A673 (cell line): ENCODE measurements around the gene DSCAM. TPM values are rescaled to one million over a fixed set of nuclear protein-coding genes. Genes with fewer than 3 reads are reported as not detected.
"Not testable (repeated sequence)": the region's sequence is repeated elsewhere in the genome, so short reads cannot be mapped to it uniquely, and the experiment has no call there.

Experiments used
- BruUV-seq: library from RNA; stranded (reverse); fragments of 400-500 nt; replicated peaks from 2 replicates; lab custom pipeline; 2021; lab: Mats Ljungman, UMichigan
- CTCF ChIA-PET: fragments of 300-600 bp; sonication (Branson Sonifier 250); formaldehyde crosslinking; loops from one replicate; lab custom pipeline; 2022; ENCODE audit warnings: antibody characterized with exemption; lab: Charles Lee
- POLR2A ChIA-PET: fragments of 300-600 bp; sonication (Branson Sonifier 250); formaldehyde crosslinking; loops from one replicate; lab custom pipeline; 2022; ENCODE audit warnings: antibody characterized with exemption; ENCODE audit not compliant: low non-redundant PET; lab: Charles Lee
- DNase-seq: peaks from one replicate; pipeline ENCODE4 v3.0.0-alpha.2; 2015; ENCODE audit warnings: low spot score
- H3K27ac ChIP-seq: fragments of 200-600 bp; sonication (generic); 2 replicates; pipeline ENCODE4 v1.5.1; 2016; ENCODE audit warnings: mixed run types, low read depth, mild to moderate bottlenecking, mixed read lengths, antibody characterized with exemption, low read length; ENCODE audit not compliant: poor library complexity, severe bottlenecking
- H3K27me3 ChIP-seq: fragments of 200-600 bp; sonication (generic); replicated peaks from 2 replicates; pipeline ENCODE4 v1.6.1; 2017; ENCODE audit warnings: mixed run types, low read depth, mild to moderate bottlenecking, mixed read lengths, antibody characterized with exemption, low read length; ENCODE audit not compliant: insufficient read depth, poor library complexity
- H3K36me3 ChIP-seq: fragments of 200-600 bp; sonication (generic); 2 replicates; pipeline ENCODE4 v1.6.1; 2016; ENCODE audit warnings: mixed run types, mild to moderate bottlenecking, mixed read lengths, antibody characterized with exemption, low read length; ENCODE audit not compliant: insufficient read depth, poor library complexity, severe bottlenecking
- H3K4me1 ChIP-seq: fragments of 200-600 bp; sonication (generic); 2 replicates; pipeline ENCODE4 v1.6.1; 2017; ENCODE audit warnings: mixed run types, mild to moderate bottlenecking, mixed read lengths, antibody characterized with exemption, low read length; ENCODE audit not compliant: insufficient read depth, poor library complexity, severe bottlenecking
- H3K4me3 ChIP-seq: fragments of 200-600 bp; sonication (generic); 2 replicates; pipeline ENCODE4 v1.5.1; 2016; ENCODE audit warnings: low read depth, mixed run types, mild to moderate bottlenecking, mixed read lengths, low read length; ENCODE audit not compliant: poor library complexity, severe bottlenecking
- H3K9me3 ChIP-seq: fragments of 200-600 bp; sonication (generic); 2 replicates; pipeline ENCODE4 v1.6.1; 2016; ENCODE audit warnings: mixed run types, low read depth, mild to moderate bottlenecking, mixed read lengths, antibody characterized with exemption, low read length; ENCODE audit not compliant: poor library complexity, severe bottlenecking
- EZH2 ChIP-seq: fragments of 200-600 bp; sonication (generic); IDR thresholded peaks from 2 replicates; pipeline ENCODE4 v1.6.1; 2017; ENCODE audit warnings: borderline replicate concordance, low read depth, mild to moderate bottlenecking, mixed read lengths, antibody characterized with exemption, low read length; ENCODE audit not compliant: poor library complexity, severe bottlenecking
- intact Hi-C: fragments of 100-400 bp; cut with micrococcal nuclease; formaldehyde crosslinking; loops from one replicate; pipeline ENCODE4 v1.10.0; 2022; ENCODE audit not compliant: unreplicated experiment
- total RNA-seq: library from RNA; stranded (reverse); gene quantifications from 2 replicates; pipeline ENCODE4 v1.2.3, GENCODE V29; 2021
- TF ChIP-seq, protein P1 (sequence below): fragments of 300-800, 200-600 bp; sonication (generic); conservative IDR thresholded peaks from 2 replicates; pipeline ENCODE4 v1.5.1; 2017; ENCODE audit warnings: low read depth, mild to moderate bottlenecking, antibody characterized with exemption, low read length, moderate library complexity, mixed read lengths

Gene DSCAM
- total RNA-seq, 1 experiment from 2014 or later = not detected

DNA sequence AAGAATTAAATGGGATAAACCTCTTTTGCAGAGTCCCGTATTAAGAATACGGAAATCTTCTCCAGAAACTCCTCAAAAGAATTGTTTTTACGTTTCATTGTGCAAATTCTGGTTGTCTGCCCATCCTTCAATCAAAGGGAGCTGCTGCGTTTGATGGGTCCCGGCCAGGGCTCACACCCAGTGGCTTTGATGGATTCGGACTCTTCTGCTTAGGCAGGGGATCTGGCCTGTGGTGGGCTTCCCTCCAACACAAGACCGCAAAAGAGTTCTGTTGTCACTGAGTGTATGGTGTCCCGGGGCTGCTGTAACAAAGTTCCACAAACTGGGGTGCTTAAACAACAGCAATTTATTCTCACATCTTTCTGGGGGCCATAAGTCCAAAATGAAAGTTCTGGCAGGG is 577.7 kb downstream of the DSCAM start:
- no peaks in the 10 kb centered on the region for H3K4me1 ChIP-seq
- intact Hi-C loops = no loop called here
- ChIA-PET CTCF (no interaction called here), POLR2A (no interaction called here)
- TF ChIP-seq, protein P1, sequence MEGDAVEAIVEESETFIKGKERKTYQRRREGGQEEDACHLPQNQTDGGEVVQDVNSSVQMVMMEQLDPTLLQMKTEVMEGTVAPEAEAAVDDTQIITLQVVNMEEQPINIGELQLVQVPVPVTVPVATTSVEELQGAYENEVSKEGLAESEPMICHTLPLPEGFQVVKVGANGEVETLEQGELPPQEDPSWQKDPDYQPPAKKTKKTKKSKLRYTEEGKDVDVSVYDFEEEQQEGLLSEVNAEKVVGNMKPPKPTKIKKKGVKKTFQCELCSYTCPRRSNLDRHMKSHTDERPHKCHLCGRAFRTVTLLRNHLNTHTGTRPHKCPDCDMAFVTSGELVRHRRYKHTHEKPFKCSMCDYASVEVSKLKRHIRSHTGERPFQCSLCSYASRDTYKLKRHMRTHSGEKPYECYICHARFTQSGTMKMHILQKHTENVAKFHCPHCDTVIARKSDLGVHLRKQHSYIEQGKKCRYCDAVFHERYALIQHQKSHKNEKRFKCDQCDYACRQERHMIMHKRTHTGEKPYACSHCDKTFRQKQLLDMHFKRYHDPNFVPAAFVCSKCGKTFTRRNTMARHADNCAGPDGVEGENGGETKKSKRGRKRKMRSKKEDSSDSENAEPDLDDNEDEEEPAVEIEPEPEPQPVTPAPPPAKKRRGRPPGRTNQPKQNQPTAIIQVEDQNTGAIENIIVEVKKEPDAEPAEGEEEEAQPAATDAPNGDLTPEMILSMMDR = no peak
- TF ChIP-seq EZH2 = no peak
- no peak overlapping the region for H3K4me3 ChIP-seq
- no peaks in the 10 kb centered on the region for H3K36me3 ChIP-seq
- H3K9me3 ChIP-seq = peaks cover 25% of the 10 kb centered on the region
- no peaks in the 10 kb centered on the region for H3K27me3 ChIP-seq
- H3K27ac ChIP-seq = no peak overlapping the region
- BruUV-seq = no TSS peak
- DNase-seq = no peak

DNA sequence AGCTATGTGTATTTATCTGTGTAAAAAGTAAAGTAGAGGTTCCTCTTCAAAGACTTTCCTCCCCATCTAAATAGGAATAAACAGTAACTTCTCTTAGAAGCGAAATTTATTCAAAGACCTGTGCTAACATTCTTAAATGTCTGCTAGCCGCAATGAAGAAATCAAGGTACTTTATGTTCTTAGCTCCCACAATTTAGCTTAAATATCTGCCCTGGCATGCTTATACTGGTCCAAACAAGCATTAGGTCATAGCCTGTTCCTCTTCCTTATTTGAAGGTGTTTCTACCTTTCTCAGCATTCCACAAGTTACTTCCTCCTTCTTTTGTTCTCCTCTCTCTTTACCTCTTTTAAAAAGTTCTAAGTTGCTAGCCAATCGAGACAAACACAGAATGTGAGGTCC is 588.5 kb downstream of the DSCAM start:
- CTCF ChIA-PET, H3K4me1 ChIP-seq, H3K36me3 ChIP-seq, H3K27ac ChIP-seq, H3K27me3 ChIP-seq, DNase-seq, H3K4me3 ChIP-seq, intact Hi-C loops, BruUV-seq: not testable (repeated sequence)
- POLR2A ChIA-PET = interaction anchor here (0.7 kb wide), 1 partner anchor 13 kb away, joined by 3 read pairs; no protein-coding TSS in a partner anchor
- H3K9me3 ChIP-seq = peaks cover 31% of the 10 kb centered on the region

DNA sequence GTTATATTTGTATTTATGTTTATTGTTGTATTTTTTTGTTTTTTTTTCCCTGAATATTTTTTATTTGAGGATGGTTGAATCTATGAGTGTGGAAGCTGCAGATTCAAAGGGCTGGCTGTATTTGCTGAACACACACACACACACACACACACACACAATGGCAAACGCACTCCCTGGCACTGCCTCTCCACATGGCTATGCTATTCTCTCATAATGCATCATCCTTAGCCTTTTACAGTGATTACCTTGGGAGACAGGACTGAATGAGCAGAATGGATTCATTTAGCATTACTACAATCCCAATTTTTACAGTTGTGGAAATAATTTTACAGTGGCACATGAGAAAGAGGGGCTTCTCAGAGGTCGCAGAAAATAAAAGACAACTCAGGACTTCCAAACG is 589.6 kb downstream of the DSCAM start:
- BruUV-seq = no TSS peak

More for the DNA sequence above, 589.6 kb downstream of the DSCAM start:
- H3K4me1 ChIP-seq = no peaks in the 10 kb centered on the region
- ChIA-PET POLR2A (interaction anchor here (0.6 kb wide), 1 partner anchor 29 kb away, joined by 6 read pairs; no protein-coding TSS in a partner anchor), CTCF (no interaction called here)
- H3K27me3 ChIP-seq = no peaks in the 10 kb centered on the region
- no peaks in the 10 kb centered on the region for H3K36me3 ChIP-seq
- H3K27ac ChIP-seq = no peak overlapping the region
- H3K9me3 ChIP-seq = peaks cover 31% of the 10 kb centered on the region
- no peak overlapping the region for H3K4me3 ChIP-seq
- no peak for DNase-seq
- TF ChIP-seq, protein P1 = no peak
- TF ChIP-seq EZH2 = no peak
- intact Hi-C loops = no loop called here
